NCI-H82 (cell line): Measurements from ENCODE around the gene BTNL8.

Experiments
- DNase-seq: peaks from one replicate; lab custom pipeline; 2025; lab: John Stamatoyannopoulos, UW

The BTNL8 gene

GRCh38 chr5:180959661-180960060 is 60.7 kb downstream of the BTNL8 start:
- no peak for DNase-seq

GRCh38 chr5:180960209-180960608 is 61.2 kb downstream of the BTNL8 start:
- no peak for DNase-seq

DNA sequence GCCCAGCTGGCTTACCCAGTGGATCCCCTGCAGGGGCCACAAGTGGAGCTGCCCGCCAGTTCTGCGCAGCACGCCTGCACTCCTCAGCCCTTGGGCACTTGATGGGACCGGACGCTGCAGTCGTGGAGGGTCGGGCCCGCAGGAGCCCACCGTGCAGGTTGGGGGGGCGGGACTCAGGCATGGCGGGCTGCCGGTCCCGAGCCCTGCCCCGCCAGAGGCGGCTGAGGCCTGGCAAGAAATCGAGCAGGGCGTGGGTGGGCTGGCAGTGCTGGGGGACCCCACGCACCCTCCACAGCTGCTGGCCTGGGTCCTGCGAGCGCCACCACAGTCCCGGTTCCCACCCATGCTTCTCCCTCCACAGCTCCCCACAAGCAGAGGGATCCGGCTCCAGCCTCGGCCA is 70.4 kb downstream of the BTNL8 start:
- DNase-seq: no peak

DNA sequence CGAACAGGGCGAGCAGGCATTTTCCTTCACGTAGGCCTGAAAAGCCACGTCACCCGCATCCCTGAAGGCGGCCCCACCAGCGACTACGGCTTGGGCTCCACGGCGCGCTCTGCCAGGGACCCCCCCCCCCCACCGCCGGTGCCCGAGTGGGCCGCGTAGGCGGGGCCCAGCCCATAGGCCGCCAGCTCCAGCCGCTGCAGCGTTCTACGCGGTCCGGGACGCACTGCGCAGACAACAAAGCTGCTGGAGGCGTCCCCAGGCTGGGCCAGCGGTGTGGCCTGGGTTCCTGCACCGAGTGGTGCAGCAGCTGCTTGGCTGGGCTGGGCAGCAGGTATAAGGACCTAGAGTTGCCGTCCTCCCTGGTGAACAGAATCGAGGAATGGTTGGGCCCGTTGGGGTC is 71.4 kb downstream of the BTNL8 start:
- no peak for DNase-seq

DNA sequence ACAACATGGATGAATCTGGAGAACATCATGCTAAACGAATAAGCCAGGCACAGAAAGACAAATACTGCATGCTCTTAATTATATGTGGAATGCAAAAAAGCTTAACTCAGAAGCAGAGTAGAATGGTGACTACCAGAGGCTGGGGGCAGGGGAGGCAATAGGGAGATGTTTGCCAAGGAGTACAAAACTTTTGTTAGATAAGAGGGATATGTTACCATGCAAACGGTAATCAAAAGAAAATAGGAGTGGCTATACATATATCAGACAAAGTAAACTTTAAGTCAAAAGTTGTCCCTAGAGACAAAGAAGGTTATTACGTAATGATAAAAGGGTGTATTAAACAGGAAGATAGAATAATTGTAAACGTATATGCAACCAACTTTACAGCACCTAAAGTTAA is 71.9 kb downstream of the BTNL8 start:
- no peak for DNase-seq

DNA sequence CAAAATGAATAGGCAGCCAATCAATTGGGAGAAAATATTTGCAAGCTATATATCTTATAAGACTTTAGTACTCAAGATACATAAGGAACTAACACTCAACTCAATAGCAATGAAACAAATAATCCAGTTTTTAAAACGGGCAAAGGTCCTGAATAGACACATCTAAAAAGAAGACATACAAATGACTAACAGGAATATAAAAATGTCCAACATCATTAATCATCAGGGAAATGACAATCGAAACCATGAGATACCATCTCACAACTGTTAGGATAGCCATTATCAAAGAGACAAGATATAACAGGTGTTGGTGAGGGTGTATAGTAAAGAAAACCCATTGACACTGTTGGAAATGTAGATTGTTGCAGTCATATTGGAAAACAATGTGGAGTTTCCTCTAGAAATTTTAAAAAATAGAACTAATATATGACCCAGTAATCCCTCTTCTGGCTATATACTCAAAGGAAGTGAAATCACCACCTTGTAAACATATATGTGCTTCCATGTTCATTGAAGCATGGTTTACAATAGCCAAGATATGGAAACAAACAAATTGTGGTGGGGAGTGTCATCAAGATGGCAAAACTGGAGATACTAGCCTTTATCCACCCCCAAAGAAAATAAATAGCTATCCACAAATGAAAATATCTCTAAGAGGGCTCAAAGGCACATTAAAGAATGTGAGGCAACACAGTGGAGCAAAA is 75.8 kb downstream of the BTNL8 start:
- no peak for DNase-seq

DNA sequence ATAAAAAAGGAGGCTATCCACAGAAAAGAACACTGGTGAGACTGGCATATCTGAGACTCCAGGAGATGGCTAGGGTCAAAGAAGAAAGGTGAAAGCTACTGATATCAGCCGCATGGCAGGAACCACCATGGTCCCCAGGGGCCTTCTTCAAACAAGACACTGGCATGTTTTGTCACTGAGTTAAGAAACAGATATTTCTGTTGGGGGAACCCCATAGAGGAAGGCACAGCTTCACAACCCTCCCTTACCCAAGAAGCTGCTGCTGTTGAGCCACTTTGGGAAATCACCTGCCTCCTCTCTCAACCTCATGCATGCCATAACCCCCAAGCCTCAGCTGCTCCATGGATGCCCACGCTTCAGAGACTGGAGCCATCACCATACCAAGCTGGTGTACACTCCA is 76.4 kb downstream of the BTNL8 start:
- DNase-seq: no peak

DNA sequence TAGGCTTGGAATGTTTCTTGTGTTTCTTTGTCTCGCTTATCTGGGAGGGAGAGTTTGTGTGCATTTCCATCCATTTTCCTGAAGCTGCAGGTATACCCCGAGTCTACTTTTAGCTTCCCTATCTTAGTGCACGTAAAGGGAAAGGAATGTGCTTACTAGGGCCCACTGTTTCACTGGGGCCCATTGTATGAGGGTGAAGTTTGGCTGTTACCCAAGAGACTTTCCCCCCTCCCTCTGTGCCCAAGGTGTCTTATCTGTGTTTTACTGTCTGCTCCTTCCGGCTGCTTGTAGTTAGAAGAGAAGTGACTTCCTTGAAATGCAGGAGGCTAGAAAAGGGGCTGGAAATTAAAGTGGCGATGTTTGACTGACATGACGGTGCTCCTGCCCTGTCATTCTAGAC is 77.6 kb downstream of the BTNL8 start:
- no peak for DNase-seq

- DNase-seq: no peak
Measured at GRCh38 chr5:180977852-180978251, 78.9 kb downstream of the BTNL8 start.

- DNase-seq: no peak
Measured at GRCh38 chr5:180982008-180982741, 83.2 kb downstream of the BTNL8 start.

- no peak for DNase-seq
Measured at GRCh38 chr5:180988016-180988415, 89.1 kb downstream of the BTNL8 start.

DNA sequence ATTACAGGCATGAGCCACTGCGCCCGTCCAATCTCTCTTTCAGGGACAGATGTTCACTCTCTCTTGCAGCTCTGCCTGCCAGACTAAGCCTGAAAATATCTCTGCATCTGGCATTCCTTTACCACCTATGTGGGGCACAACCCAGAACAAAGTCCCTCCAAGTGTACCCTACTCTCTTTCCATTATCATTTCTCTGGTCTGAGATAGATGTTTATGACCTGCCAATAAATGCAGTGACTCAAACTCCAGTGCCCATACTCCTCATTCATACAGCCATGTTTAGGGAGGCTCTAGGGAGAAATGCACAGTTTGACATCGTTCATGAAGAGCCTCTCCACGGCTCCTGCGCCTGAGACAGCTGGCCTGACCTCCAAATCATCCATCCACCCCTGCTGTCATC is 89.6 kb downstream of the BTNL8 start, which contains the start of gene BTNL3:
TSS of gene BTNL3 (plus strand) at position 255 of the 400 bp plus-strand sequence. CDS start 183 bp downstream, outside the sequence.
- no peak for DNase-seq

- DNase-seq: no peak
Measured at GRCh38 chr5:180990086-180990881, 91.3 kb downstream of the BTNL8 start.

- DNase-seq: no peak
Measured at GRCh38 chr5:180990882-180991242, 91.9 kb downstream of the BTNL8 start.
